Testis (tissue), 2 donors: ENCODE results near the gene NEK7.

Experiments used
- POLR2A ChIP-seq: fragments of 450-650 bp; IDR thresholded peaks from one replicate; pipeline ENCODE4 v1.6.1; 2017; ENCODE audit warnings: antibody characterized with exemption, mild to moderate bottlenecking, moderate library complexity
- TF ChIP-seq, protein P1 (sequence below), 3 experiments: fragments of 450-650 bp in 2 of 3; fragments of 200-600 bp in 1 of 3; sonication (generic) in 1 of 3; IDR thresholded peaks; one replicate each; pipeline ENCODE4 v1.5.1; 2016 to 2019; ENCODE audit warnings: antibody characterized with exemption in 3 of 3, mild to moderate bottlenecking in 2 of 3, moderate library complexity in 1 of 3

DNA sequence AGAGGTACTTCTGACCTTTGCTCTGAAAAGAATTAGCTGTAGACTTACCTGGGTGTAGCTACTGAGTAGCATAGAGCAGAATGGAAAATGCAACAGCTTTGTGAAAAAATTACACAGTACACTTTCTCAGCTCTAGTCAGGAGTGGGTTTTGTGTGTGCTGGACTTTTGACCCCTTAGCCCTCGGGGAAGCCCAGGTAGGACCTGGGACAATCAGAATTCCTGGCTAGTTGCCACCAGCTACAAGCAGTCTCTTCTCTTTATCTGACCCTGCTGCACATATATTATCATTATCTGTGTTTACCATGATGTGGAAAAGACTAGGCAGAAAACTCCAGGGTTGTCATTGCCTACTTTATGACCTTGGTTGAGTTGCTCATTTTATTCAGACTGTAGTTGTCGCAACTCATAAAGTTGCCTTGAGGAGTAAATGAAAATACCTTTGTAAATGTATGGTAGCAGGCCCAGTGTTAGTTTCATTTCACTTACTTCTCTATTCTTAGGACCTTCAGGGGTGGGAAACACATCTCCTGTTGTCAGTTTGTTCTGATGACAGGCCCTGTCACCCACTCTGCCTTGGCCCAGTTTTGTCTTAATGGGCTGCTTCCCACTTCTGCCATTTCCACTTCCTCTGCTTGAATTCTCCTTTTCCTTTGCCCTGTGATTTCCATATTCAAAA is 5.4 kb downstream of the NEK7 start:
- no peak for TF ChIP-seq POLR2A
- TF ChIP-seq, protein P1, sequence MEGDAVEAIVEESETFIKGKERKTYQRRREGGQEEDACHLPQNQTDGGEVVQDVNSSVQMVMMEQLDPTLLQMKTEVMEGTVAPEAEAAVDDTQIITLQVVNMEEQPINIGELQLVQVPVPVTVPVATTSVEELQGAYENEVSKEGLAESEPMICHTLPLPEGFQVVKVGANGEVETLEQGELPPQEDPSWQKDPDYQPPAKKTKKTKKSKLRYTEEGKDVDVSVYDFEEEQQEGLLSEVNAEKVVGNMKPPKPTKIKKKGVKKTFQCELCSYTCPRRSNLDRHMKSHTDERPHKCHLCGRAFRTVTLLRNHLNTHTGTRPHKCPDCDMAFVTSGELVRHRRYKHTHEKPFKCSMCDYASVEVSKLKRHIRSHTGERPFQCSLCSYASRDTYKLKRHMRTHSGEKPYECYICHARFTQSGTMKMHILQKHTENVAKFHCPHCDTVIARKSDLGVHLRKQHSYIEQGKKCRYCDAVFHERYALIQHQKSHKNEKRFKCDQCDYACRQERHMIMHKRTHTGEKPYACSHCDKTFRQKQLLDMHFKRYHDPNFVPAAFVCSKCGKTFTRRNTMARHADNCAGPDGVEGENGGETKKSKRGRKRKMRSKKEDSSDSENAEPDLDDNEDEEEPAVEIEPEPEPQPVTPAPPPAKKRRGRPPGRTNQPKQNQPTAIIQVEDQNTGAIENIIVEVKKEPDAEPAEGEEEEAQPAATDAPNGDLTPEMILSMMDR (IDR thresholded peaks at IDR 0.05) = no peak
